GM23338 (cell line): ENCODE measurements around the gene PPHLN1. TPM values are rescaled to one million over a fixed set of nuclear protein-coding genes. Genes with fewer than 3 reads are reported as not detected.

ENCODE experiments used
- ATAC-seq: fragments of 200-7000 bp; cut with Tn5 transposase; 3 replicates; pipeline ENCODE4 v1.9.1; 2020
- DNase-seq: peaks from one replicate; pipeline ENCODE4 v3.0.0-alpha.2; 2015; ENCODE audit warnings: low spot score
- H2AFZ ChIP-seq: fragments of 200-600 bp; sonication (generic); 2 replicates; pipeline ENCODE4 v1.8.0; 2016; ENCODE audit warnings: antibody characterized with exemption, mild to moderate bottlenecking, moderate library complexity
- H3F3A ChIP-seq: fragments of 200-600 bp; sonication (generic); replicated peaks from 2 replicates; pipeline ENCODE4 v1.8.0; 2017; ENCODE audit warnings: antibody characterized with exemption, mixed run types, low read depth
- H3K27ac ChIP-seq: fragments of 200-600 bp; sonication (generic); 2 replicates; pipeline ENCODE4 v1.6.1; 2016; ENCODE audit warnings: low read depth
- H3K27me3 ChIP-seq: fragments of 200-600 bp; sonication (generic); 2 replicates; pipeline ENCODE4 v1.8.0; 2016; ENCODE audit warnings: mild to moderate bottlenecking, mixed run types, moderate library complexity; ENCODE audit not compliant: insufficient read depth
- H3K36me3 ChIP-seq: fragments of 200-600 bp; sonication (generic); 2 replicates; pipeline ENCODE4 v1.8.0; 2016; ENCODE audit warnings: mild to moderate bottlenecking; ENCODE audit not compliant: insufficient read depth
- H3K4me1 ChIP-seq: fragments of 200-600 bp; sonication (generic); 2 replicates; pipeline ENCODE4 v1.8.0; 2016; ENCODE audit warnings: mild to moderate bottlenecking, moderate library complexity; ENCODE audit not compliant: insufficient read depth
- H3K4me2 ChIP-seq: fragments of 200-600 bp; sonication (generic); 2 replicates; pipeline ENCODE4 v1.7.1; 2017; ENCODE audit warnings: mixed run types
- H3K4me3 ChIP-seq: fragments of 200-600 bp; sonication (generic); 2 replicates; pipeline ENCODE4 v1.6.1; 2016; ENCODE audit warnings: mixed run types
- H3K79me2 ChIP-seq: fragments of 200-600 bp; sonication (generic); replicated peaks from 2 replicates; pipeline ENCODE4 v1.8.0; 2017; ENCODE audit warnings: mild to moderate bottlenecking; ENCODE audit not compliant: insufficient read depth
- H3K9me2 ChIP-seq: fragments of 200-600 bp; sonication (generic); 2 replicates; pipeline ENCODE4 v1.8.0; 2017; ENCODE audit not compliant: insufficient read depth
- H4K20me1 ChIP-seq: fragments of 200-600 bp; sonication (generic); replicated peaks from 2 replicates; pipeline ENCODE4 v1.8.0; 2017; ENCODE audit warnings: mild to moderate bottlenecking; ENCODE audit not compliant: insufficient read depth
- H3K27ac Mint-ChIP-seq: 2 replicates; pipeline ENCODE4 v1.8.0; 2020; ENCODE audit warnings: inconsistent platforms, mild to moderate bottlenecking, moderate library complexity, mixed read lengths
- H3K27me3 Mint-ChIP-seq: 3 replicates; pipeline ENCODE4 v1.8.0; 2022; ENCODE audit warnings: low read depth, mild to moderate bottlenecking, moderate library complexity, mixed read lengths, inconsistent platforms; ENCODE audit not compliant: insufficient read depth, poor library complexity
- H3K36me3 Mint-ChIP-seq: 3 replicates; pipeline ENCODE4 v1.8.0; 2021; ENCODE audit warnings: low read depth, mild to moderate bottlenecking, inconsistent platforms, moderate library complexity, mixed read lengths
- H3K4me1 Mint-ChIP-seq: 3 replicates; pipeline ENCODE4 v1.8.0; 2020; ENCODE audit warnings: mild to moderate bottlenecking, inconsistent platforms, mixed read lengths
- H3K4me3 Mint-ChIP-seq: 3 replicates; pipeline ENCODE4 v1.8.0; 2021; ENCODE audit warnings: moderate library complexity, mild to moderate bottlenecking, inconsistent platforms, mixed read lengths
- H3K9me3 Mint-ChIP-seq: 3 replicates; pipeline ENCODE4 v1.8.0; 2020; ENCODE audit warnings: moderate library complexity, mild to moderate bottlenecking, inconsistent platforms, mixed read lengths
- CREB1 ChIP-seq: fragments of 250-450 bp; sonication (Bioruptor Pico); IDR thresholded peaks from 2 replicates; pipeline ENCODE4 v1.5.0; 2020; ENCODE audit warnings: low read depth, mild to moderate bottlenecking, moderate library complexity
- CTCF ChIP-seq, 2 experiments: fragments of 200-600 bp in 1 of 2; sonication (generic) in 1 of 2; conservative IDR thresholded peaks; 2 replicates each; pipeline versions ENCODE4 v1.5.1 to v1.6.1; 2016 to 2017; ENCODE audit warnings: antibody characterized with exemption in 2 of 2, low read depth in 2 of 2, mild to moderate bottlenecking in 2 of 2, moderate library complexity in 1 of 2
- ETS1 ChIP-seq: IDR thresholded peaks from 2 replicates; pipeline ENCODE4 v1.6.1; 2016; ENCODE audit warnings: antibody characterized with exemption
- EZH2 ChIP-seq: fragments of 200-600 bp; sonication (generic); IDR thresholded peaks from one replicate; pipeline ENCODE4 v1.8.0; 2017; ENCODE audit warnings: antibody characterized with exemption, mild to moderate bottlenecking, low read depth; ENCODE audit not compliant: unreplicated experiment
- EZH2phosphoT487 ChIP-seq: fragments of 200-600 bp; sonication (generic); IDR thresholded peaks from one replicate; pipeline ENCODE4 v1.8.1; 2018; ENCODE audit warnings: antibody characterized with exemption; ENCODE audit not compliant: unreplicated experiment
- JUNB ChIP-seq: IDR thresholded peaks from one replicate; pipeline ENCODE4 v1.6.1; 2016; ENCODE audit warnings: antibody characterized with exemption; ENCODE audit not compliant: unreplicated experiment
- NANOG ChIP-seq: IDR thresholded peaks from 2 replicates; pipeline ENCODE4 v1.6.1; 2016; ENCODE audit warnings: antibody characterized with exemption, borderline replicate concordance
- POLR2AphosphoS5 ChIP-seq: IDR thresholded peaks from 2 replicates; pipeline ENCODE4 v1.6.1; 2016; ENCODE audit warnings: antibody characterized with exemption, low read depth
- REST ChIP-seq: IDR thresholded peaks from one replicate; pipeline ENCODE4 v1.6.1; 2018; ENCODE audit warnings: antibody characterized with exemption; ENCODE audit not compliant: unreplicated experiment
- STAT1 ChIP-seq: IDR thresholded peaks from one replicate; pipeline ENCODE4 v1.6.1; 2016; ENCODE audit warnings: antibody characterized with exemption; ENCODE audit not compliant: unreplicated experiment
- ZNF114 ChIP-seq: fragments of 250-450 bp; sonication (Bioruptor Pico); IDR thresholded peaks from 2 replicates; pipeline ENCODE4 v1.5.0; 2020; ENCODE audit warnings: mild to moderate bottlenecking, moderate library complexity
- ZNF331 ChIP-seq: fragments of 250-450 bp; sonication (Bioruptor Pico); IDR thresholded peaks from 2 replicates; pipeline ENCODE4 v1.5.0; 2020; ENCODE audit warnings: low read depth, mild to moderate bottlenecking, moderate library complexity
- ZNF462 ChIP-seq: fragments of 250-450 bp; sonication (Bioruptor Pico); IDR thresholded peaks from 2 replicates; pipeline ENCODE4 v1.5.0; 2020; ENCODE audit warnings: mild to moderate bottlenecking, moderate library complexity
- polyA plus RNA-seq: library from polyadenylated mRNA; unstranded; fragments of >200 nt; fragmentation: Nextera tagmentation; extraction: Ambion mirVana; gene quantifications from 2 replicates; pipeline ENCODE4 v1.2.1, GENCODE V29; 2016
- total RNA-seq: library from RNA; depleted of rRNA; stranded (reverse); fragments of >200 nt; shearing (Covaris generic); gene quantifications from 2 replicates; pipeline ENCODE4 v1.2.3, GENCODE V29; 2014

PPHLN1 gene
- total and polyA plus RNA-seq, 2 experiments from 2014 or later: 93.0 to 103 TPM

- H3K4me3 ChIP-seq: no peak overlapping the region
- H3K36me3 Mint-ChIP-seq: peaks cover 9% of the 10 kb centered on the region; the same call in 2 of the 3 replicates
- H3K9me2 ChIP-seq: no peaks in the 10 kb centered on the region
- no peaks in the 10 kb centered on the region for H3K4me1 ChIP-seq
- H2AFZ ChIP-seq: no peak overlapping the region
- H3K4me3 Mint-ChIP-seq: no peak overlapping the region
- TF ChIP-seq REST (no peak), ZNF331 (CRISPR knock-in tag) (no peak), ZNF114 (no peak), CTCF (conservative IDR thresholded peaks at IDR 0.05; ENCODE audit: low read depth in 2 of 2) (no peak), NANOG (no peak), STAT1 (no peak), POLR2AphosphoS5 (no peak), ETS1 (no peak), EZH2 (no peak), JUNB (no peak), ZNF462 (CRISPR knock-in tag) (no peak), EZH2phosphoT487 (no peak), CREB1 (CRISPR knock-in tag) (no peak)
- H3K27ac ChIP-seq: no peak overlapping the region
- H3K9me3 Mint-ChIP-seq: peaks cover under 1% of the 10 kb centered on the region; the same call in 1 of the 3 replicates
- no peaks in the 10 kb centered on the region for H3K4me1 Mint-ChIP-seq
- H3F3A ChIP-seq: no peaks in the 10 kb centered on the region
- 0 out of 2 replicates have a peak, but pooled peaks cover 4% of the 10 kb centered on the region for H3K36me3 ChIP-seq
- DNase-seq: no peak
- H3K79me2 ChIP-seq: peaks cover 16% of the 10 kb centered on the region; the same call in 1 of the 2 replicates
- H3K4me2 ChIP-seq: no peak overlapping the region
- H4K20me1 ChIP-seq: peaks cover 5% of the 10 kb centered on the region; the same call in 1 of the 2 replicates
- H3K27me3 Mint-ChIP-seq: no peaks in the 10 kb centered on the region
- H3K27me3 ChIP-seq: no peaks in the 10 kb centered on the region
- no peak for ATAC-seq
- H3K27ac Mint-ChIP-seq: no peak overlapping the region
Measured at GRCh38 chr12:42356344-42356743, 30.4 kb downstream of the PPHLN1 start.
